ENCODE measurements around the gene NFKBIE. TPM values are rescaled to one million over a fixed set of nuclear protein-coding genes. Genes with fewer than 3 reads are reported as not detected.
A peak's percentile ranks its signal among the peaks of the same experiment; 100 is the strongest.

Gene NFKBIE
- total and polyA plus RNA-seq, 2 donors (not counting 1 experiment from before 2014, with no cell fraction given): 46.5 to 90.0 TPM

DNA sequence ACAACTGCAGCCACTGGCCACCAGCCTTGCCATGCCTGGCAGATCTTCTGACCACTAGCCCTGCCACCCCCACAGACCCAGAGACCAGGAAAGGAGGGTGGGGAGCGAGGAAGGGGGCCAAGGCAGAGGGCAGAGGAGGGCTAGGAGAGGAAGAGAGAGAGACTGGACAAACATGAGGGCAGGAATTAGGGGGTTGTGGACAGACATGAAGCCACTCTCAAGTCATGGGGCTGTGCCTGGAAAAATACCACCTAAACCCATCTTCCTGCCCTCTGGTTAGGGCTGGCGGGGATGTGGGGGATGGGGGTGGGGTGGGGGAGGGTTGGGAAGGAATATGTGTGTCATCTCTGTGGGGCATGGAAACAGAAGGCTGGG, 43.4 kb downstream of the NFKBIE start:
- no peak for TF ChIP-seq EZH2 (IDR thresholded peaks at IDR 0.05; ENCODE audit: borderline replicate concordance, insufficient read depth, low read depth, low read length, poor library complexity, severe bottlenecking)
- H3K4me1 ChIP-seq (ENCODE audit: control insufficient read depth in 2 of 2, insufficient read depth in 2 of 2, low read length in 2 of 2): peaks cover 26 to 45% of the 10 kb centered on the region in 2 donors
- ATAC-seq (ENCODE audit: low read depth) (no peak), DNase-seq (no peak)
- H3K27me3 ChIP-seq (replicated peaks in 1 of 4; ENCODE audit: control extremely low read depth in 1 of 4, control insufficient read depth in 3 of 4, insufficient read depth in 4 of 4, low read length in 3 of 4): peaks cover 0 to 2% (median 0%) of the 10 kb centered on the region in 4 experiments
- H3K9ac ChIP-seq (ENCODE audit: low read length): no peak overlapping the region
- H3K27ac ChIP-seq (ENCODE audit: low read length in 2 of 2): no peak overlapping the region
- H3K4me3 ChIP-seq (ENCODE audit: control extremely low read depth in 1 of 5, extremely low read depth in 1 of 5, insufficient read depth in 1 of 5, low read depth in 2 of 5, low read length in 4 of 5): no peak overlapping the region
- ChIA-PET POLR2A (interaction anchor here (0.6 to 5.0 kb wide), 2 partner anchors 23 to 27 kb away, joined by 4 to 52 read pairs; partner anchors contain the start of gene HSP90AB1), CTCF (interaction anchor here (0.6 to 3.1 kb wide), 10 partner anchors 12 to 92 kb away, joined by 3 to 16 read pairs (median 5); partner anchors contain the start of gene AARS2)
- Mint-ChIP-seq H3K4me1 (peaks cover 41% of the 10 kb centered on the region), H3K27ac (no peak overlapping the region), H3K4me3 (peak overlapping the region; percentile 23), H3K27me3 (no peaks in the 10 kb centered on the region), H3K9me3 (ENCODE audit: insufficient read depth) (no peaks in the 10 kb centered on the region)
- H2AFZ ChIP-seq (ENCODE audit: insufficient read depth, low read depth, low read length, poor library complexity, severe bottlenecking): no peak overlapping the region
- H3K4me2 ChIP-seq (replicated peaks; ENCODE audit: low read depth, low read length, poor library complexity, severe bottlenecking): no peak overlapping the region
- no CpG with 5 or more reads among the region's 2 CpGs for WGBS (ENCODE audit: insufficient coverage)
- H4K20me1 ChIP-seq (ENCODE audit: control insufficient read depth, insufficient read depth, low read length, poor library complexity, severe bottlenecking): no peaks in the 10 kb centered on the region
- no peaks in the 10 kb centered on the region for H3K79me2 ChIP-seq (ENCODE audit: control insufficient read depth, insufficient read depth, low read length)
- intact Hi-C loops (cut with micrococcal nuclease): loop anchor here (1.0 to 5.0 kb wide), 6 partner anchors 43 to 165 kb away; partner anchors contain the start of genes AARS2, CDC5L, MRPL14 and NFKBIE
- H3K9me3 ChIP-seq (ENCODE audit: control extremely low read depth in 1 of 3, control insufficient read depth in 2 of 3, insufficient read depth in 1 of 3, low read length in 2 of 3): no peaks in the 10 kb centered on the region
- H3K36me3 ChIP-seq (replicated peaks in 1 of 2; ENCODE audit: control extremely low read depth in 1 of 2, control insufficient read depth in 1 of 2, extremely low read depth in 1 of 2, insufficient read depth in 2 of 2, low read length in 1 of 2): no peaks in the 10 kb centered on the region

DNA sequence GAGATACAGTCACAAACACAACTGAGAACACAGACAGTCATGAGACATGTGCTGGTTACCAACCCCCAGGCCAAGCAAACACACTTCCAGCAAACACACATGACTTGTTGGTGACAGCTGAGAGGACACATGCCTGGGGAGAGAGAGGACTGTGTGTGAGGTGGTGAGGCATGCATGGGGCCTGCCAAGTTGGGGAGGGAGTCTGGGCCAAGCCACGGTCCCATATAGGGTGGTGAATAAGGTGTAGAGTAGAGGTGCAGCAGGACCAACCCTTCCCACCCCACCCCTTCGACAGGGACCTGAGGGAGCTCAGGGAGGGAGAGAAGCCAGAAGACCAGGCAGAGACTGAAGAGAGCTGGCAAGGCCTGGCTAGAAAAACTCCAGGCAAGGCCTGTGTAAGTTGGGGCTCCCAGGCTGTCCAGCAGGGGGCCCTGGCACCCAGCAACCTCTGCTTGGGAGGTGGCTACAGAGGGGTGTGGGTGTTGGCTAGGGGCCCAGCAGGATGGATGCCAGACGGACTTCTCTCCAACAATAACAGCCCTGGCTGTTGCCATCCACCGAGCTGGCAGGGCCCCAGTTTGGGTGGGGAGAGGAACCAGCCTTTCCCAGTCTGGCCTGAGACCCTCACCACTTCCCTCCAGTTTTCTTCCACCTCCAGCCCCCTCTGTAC, 43.9 kb downstream of the NFKBIE start:
- DNase-seq: peak; percentile 81
- ATAC-seq (ENCODE audit: low read depth): peak; percentile 40
- Histone ChIP-seq H3K4me1 (ENCODE audit: control insufficient read depth in 2 of 2, insufficient read depth in 2 of 2, low read length in 2 of 2) (peaks cover 26 to 45% of the 10 kb centered on the region in 2 donors), H3K27ac (ENCODE audit: low read length in 2 of 2) (no peak overlapping the region), H3K4me3 (ENCODE audit: control extremely low read depth in 1 of 5, extremely low read depth in 1 of 5, insufficient read depth in 1 of 5, low read depth in 2 of 5, low read length in 4 of 5) (no peak overlapping the region), H4K20me1 (ENCODE audit: control insufficient read depth, insufficient read depth, low read length, poor library complexity, severe bottlenecking) (no peaks in the 10 kb centered on the region), H3K27me3 (replicated peaks in 1 of 4; ENCODE audit: control extremely low read depth in 1 of 4, control insufficient read depth in 3 of 4, insufficient read depth in 4 of 4, low read length in 3 of 4) (peaks cover 0 to 2% (median 0%) of the 10 kb centered on the region in 4 experiments), H3K4me2 (replicated peaks; ENCODE audit: low read depth, low read length, poor library complexity, severe bottlenecking) (no peak overlapping the region), H3K9me3 (ENCODE audit: control extremely low read depth in 1 of 3, control insufficient read depth in 2 of 3, insufficient read depth in 1 of 3, low read length in 2 of 3) (no peaks in the 10 kb centered on the region), H3K79me2 (ENCODE audit: control insufficient read depth, insufficient read depth, low read length) (no peaks in the 10 kb centered on the region), H3K9ac (ENCODE audit: low read length) (no peak overlapping the region), H2AFZ (ENCODE audit: insufficient read depth, low read depth, low read length, poor library complexity, severe bottlenecking) (no peak overlapping the region), H3K36me3 (replicated peaks in 1 of 2; ENCODE audit: control extremely low read depth in 1 of 2, control insufficient read depth in 1 of 2, extremely low read depth in 1 of 2, insufficient read depth in 2 of 2, low read length in 1 of 2) (no peaks in the 10 kb centered on the region)
- H3K9me3 Mint-ChIP-seq (ENCODE audit: insufficient read depth): no peaks in the 10 kb centered on the region
- TF ChIP-seq, protein P1, sequence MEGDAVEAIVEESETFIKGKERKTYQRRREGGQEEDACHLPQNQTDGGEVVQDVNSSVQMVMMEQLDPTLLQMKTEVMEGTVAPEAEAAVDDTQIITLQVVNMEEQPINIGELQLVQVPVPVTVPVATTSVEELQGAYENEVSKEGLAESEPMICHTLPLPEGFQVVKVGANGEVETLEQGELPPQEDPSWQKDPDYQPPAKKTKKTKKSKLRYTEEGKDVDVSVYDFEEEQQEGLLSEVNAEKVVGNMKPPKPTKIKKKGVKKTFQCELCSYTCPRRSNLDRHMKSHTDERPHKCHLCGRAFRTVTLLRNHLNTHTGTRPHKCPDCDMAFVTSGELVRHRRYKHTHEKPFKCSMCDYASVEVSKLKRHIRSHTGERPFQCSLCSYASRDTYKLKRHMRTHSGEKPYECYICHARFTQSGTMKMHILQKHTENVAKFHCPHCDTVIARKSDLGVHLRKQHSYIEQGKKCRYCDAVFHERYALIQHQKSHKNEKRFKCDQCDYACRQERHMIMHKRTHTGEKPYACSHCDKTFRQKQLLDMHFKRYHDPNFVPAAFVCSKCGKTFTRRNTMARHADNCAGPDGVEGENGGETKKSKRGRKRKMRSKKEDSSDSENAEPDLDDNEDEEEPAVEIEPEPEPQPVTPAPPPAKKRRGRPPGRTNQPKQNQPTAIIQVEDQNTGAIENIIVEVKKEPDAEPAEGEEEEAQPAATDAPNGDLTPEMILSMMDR (IDR thresholded peaks at IDR 0.05): peak; percentile 80
- TF ChIP-seq EZH2 (IDR thresholded peaks at IDR 0.05; ENCODE audit: borderline replicate concordance, insufficient read depth, low read depth, low read length, poor library complexity, severe bottlenecking): no peak
- intact Hi-C loops (cut with micrococcal nuclease): loop anchor here (1.0 to 5.0 kb wide), 4 partner anchors 44 to 166 kb away; partner anchors contain the start of genes CDC5L and NFKBIE
- CTCF ChIA-PET: interaction anchor here (0.7 to 2.0 kb wide), 10 partner anchors 16 to 92 kb away, joined by 3 to 6 read pairs (median 4); partner anchors contain the start of gene AARS2
- POLR2A ChIA-PET: interaction anchor here (0.6 to 5.0 kb wide), 2 partner anchors 24 to 28 kb away, joined by 4 to 52 read pairs; partner anchors contain the start of gene HSP90AB1
- 0% methylated on average over 1 of the region's 4 CpGs for WGBS (ENCODE audit: insufficient coverage)
- peak overlapping the region; percentile 58 for H3K4me3 Mint-ChIP-seq
- H3K27ac Mint-ChIP-seq: peak overlapping the region; percentile 13
- no peaks in the 10 kb centered on the region for H3K27me3 Mint-ChIP-seq
- peaks cover 41% of the 10 kb centered on the region for H3K4me1 Mint-ChIP-seq
